Central memory CD4-positive, alpha-beta T cell (primary cell): Measurements from ENCODE around the gene GORASP1.

Experiments used
- DNase-seq: peaks from one replicate; pipeline ENCODE4 v3.0.0; 2022

The GORASP1 gene

GRCh38 chr3:39141171-39141995 lies 34.0 kb upstream of the GORASP1 start:
- peak; percentile 16 for DNase-seq

GRCh38 chr3:39140341-39140971 lies 33.0 kb upstream of the GORASP1 start:
- no peak for DNase-seq

DNA sequence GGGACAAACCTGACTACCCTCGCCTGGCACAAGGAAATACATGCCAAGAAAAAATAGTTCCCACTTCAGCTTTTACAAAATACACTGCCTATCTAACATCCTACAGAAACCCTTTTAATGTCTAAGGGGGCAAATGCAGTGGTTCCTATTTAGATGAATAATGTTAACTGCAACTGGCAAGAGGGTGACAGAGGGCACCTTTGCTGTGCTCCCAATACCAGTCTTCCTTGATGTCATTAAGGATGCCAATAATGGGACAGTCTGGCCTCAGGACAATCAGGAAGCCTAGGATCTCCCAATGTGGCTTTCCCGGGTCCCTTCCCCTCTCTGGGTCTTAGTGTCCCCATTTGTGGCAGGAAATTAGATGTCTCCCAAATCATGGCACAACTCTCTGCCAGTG lies 32.0 kb upstream of the GORASP1 start:
- DNase-seq = no peak

- DNase-seq = no peak
Measured at GRCh38 chr3:39138804-39139415, 31.5 kb upstream of the GORASP1 start.

- peak; percentile 9 for DNase-seq
Measured at GRCh38 chr3:39137991-39138803, 30.8 kb upstream of the GORASP1 start.

- DNase-seq = no peak
Measured at GRCh38 chr3:39137435-39137936, 30.1 kb upstream of the GORASP1 start.

- no peak for DNase-seq
Measured at GRCh38 chr3:39136533-39137434, 29.4 kb upstream of the GORASP1 start.

GRCh38 chr3:39135170-39135805 lies 27.9 kb upstream of the GORASP1 start:
- DNase-seq = no peak

DNA sequence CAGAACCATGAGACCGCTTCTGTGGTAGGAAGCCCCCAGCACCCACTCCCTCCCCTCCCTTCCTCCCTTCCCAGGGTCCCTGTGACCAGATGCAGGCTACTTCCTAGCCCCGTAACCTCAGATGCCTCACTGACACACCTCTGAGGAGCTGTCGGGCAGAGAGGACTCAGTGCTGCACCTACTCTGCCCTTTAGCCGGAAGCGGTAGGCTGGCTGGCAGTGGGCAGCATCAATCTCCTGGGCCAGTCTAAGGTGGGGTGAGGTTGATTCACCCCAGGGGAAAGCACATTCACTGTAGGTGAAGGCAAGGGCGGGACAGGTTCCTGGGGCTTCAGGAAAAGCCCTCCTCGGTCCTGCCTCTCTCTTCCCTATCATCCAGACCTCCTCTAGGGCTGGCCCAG lies 26.9 kb upstream of the GORASP1 start:
- no peak for DNase-seq

DNA sequence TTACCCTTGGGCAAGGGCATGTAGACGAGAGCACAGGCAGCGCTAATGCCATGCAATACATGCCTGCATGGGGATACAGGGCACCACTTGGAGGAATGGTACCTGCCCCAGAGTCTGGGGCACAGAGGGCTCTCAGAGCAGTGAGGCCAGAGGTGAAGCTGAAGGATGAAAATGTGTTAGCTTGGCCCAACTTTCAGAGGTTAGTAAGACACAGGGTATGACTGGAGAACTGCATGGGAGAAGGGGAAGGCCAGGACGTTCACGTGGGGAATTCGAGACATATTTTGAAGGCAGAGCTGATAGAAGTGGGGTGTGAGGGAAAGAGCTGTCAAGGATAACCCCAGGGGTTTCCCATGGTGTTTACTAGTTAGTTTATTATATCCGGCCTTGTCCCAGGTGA lies 26.4 kb upstream of the GORASP1 start:
- DNase-seq = no peak

DNA sequence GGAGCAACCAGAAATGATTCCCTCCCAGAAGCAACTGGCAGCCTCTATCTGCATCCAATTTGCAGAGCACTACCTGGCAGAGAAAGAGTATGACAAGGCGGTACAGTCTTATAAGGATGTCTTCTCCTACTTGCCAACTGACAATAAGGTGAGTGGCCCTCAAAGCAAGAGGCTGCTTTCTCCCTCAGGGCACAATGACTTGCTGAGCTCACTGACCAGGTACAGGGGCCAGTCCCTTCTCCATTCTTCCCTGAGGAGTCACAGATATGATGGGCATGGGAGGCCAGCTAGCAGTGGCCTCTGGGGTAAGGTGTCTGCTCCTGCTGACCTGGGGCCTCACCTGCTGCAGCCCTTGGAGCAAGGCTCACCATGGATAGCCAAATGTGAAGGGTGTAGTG lies 25.7 kb upstream of the GORASP1 start:
- no peak for DNase-seq

- DNase-seq = no peak
Measured at GRCh38 chr3:39132096-39133092, 25.0 kb upstream of the GORASP1 start.

- no peak for DNase-seq
Measured at GRCh38 chr3:39130693-39131265, 23.4 kb upstream of the GORASP1 start.

DNA sequence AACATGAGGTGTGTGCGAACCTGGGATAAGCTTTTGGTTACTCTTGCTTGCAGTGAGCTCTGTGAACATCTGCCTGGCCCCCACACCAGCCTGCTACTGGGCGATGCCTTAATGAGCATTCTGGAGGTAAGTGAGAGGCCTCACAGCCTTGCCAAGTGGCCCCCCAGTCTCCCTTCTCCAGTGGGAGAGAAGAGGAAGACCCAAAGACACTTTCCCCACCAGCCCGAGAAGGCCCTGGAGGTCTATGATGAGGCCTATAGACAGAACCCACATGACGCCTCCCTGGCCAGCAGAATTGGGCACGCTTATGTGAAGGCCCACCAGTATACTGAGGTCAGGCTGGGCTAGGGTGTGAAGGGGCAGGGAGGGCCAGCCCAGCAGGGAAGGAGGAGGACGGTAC lies 22.6 kb upstream of the GORASP1 start:
- no peak for DNase-seq

GRCh38 chr3:39128951-39129350 lies 21.5 kb upstream of the GORASP1 start:
- no peak for DNase-seq

DNA sequence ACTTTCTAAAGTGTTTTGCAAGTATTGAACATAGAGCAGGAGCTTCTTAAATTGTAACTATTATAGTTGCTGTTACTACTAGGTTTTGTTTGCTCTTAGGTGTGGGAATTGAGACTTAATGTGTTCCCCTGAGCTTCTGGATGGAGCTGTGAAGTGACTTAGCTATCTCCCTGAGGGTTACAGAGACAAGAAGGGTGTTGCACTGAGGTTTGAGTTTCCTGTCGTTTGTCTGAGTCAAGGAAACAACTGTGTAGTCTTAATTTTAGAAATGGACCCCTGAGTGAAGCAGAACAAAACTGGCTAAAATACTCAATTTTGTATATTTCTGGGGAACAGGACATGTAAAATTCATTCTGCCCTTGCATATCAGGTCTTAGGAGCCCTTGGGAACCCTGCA lies 20.5 kb upstream of the GORASP1 start:
- DNase-seq = no peak

- no peak for DNase-seq
Measured at GRCh38 chr3:39127269-39127907, 20.0 kb upstream of the GORASP1 start.

DNA sequence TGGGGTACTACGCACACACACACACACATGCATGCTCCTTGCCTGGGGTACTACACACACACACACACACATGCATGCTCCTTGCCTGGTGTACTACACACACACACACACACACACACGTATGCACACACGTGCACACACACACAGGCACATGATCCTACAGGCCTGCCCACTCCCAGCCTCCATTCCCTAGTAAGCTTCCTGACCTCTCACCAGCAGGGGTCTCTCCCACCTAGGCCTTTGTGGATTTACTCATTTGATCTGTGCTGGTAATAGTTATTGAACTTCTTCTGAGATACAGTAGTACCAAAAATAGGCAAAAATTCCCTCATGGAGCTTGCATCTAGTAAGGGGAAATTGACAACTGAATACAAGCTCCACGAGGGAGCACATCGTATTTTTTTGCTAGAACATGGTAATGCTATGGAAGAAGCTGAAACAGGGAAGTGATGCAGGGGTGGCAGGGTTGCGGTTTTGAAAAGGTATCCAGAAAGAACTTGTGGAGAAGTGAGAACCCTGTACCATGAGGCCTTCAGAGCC lies 19.2 kb upstream of the GORASP1 start:
- DNase-seq = no peak
